Panc1 (cell line): ENCODE results near the gene FGD3. TPM values are rescaled to one million over a fixed set of nuclear protein-coding genes. Genes with fewer than 3 reads are reported as not detected.

ENCODE experiments used
- ATAC-seq: fragments of 200-7000 bp; cut with Tn5 transposase; 2 replicates; pipeline ENCODE4 v1.9.1; 2020; ENCODE audit warnings: mild to moderate bottlenecking, moderate library complexity
- BruUV-seq: library from RNA; stranded (reverse); fragments of 400-500 nt; replicated peaks from 2 replicates; lab custom pipeline; 2021; lab: Mats Ljungman, UMichigan
- CTCF ChIA-PET: fragments of 300-600 bp; sonication (Branson Sonifier 250); formaldehyde crosslinking; loops from one replicate; lab custom pipeline; 2022; ENCODE audit warnings: antibody characterized with exemption; lab: Charles Lee
- POLR2A ChIA-PET: fragments of 300-600 bp; sonication (Branson Sonifier 250); formaldehyde crosslinking; loops from one replicate; lab custom pipeline; 2022; ENCODE audit warnings: antibody characterized with exemption; lab: Charles Lee
- DNase-seq: peaks from one replicate; pipeline ENCODE4 v3.0.0-alpha.2; 2010; ENCODE audit warnings: low read depth, low spot score
- H3K27ac ChIP-seq: 2 replicates; pipeline ENCODE4 v1.5.1; 2011; ENCODE audit warnings: mild to moderate bottlenecking, low read length, inconsistent platforms
- H3K27me3 ChIP-seq: fragments of 200-500 bp; sonication (Bioruptor generic); 2 replicates; pipeline ENCODE4 v1.6.0; 2014; ENCODE audit warnings: low read length, inconsistent platforms; ENCODE audit not compliant: control insufficient read depth, insufficient read depth
- H3K36me3 ChIP-seq: fragments of 200-500 bp; sonication (Bioruptor generic); 2 replicates; pipeline ENCODE4 v1.5.1; 2014; ENCODE audit warnings: inconsistent platforms, mild to moderate bottlenecking, low read length, moderate library complexity; ENCODE audit not compliant: control insufficient read depth, insufficient read depth
- H3K4me1 ChIP-seq: 2 replicates; pipeline ENCODE4 v1.5.1; 2011; ENCODE audit warnings: inconsistent platforms, mild to moderate bottlenecking, low read length, moderate library complexity; ENCODE audit not compliant: control insufficient read depth, insufficient read depth
- H3K4me3 ChIP-seq, 2 experiments: 2 replicates each; pipeline ENCODE4 v1.5.1; 2011 to 2012; ENCODE audit warnings: low read depth in 2 of 2, low read length in 2 of 2, mild to moderate bottlenecking in 2 of 2, inconsistent platforms in 1 of 2, moderate library complexity in 1 of 2
- H3K9me3 ChIP-seq: fragments of 200-500 bp; sonication (Bioruptor generic); 2 replicates; pipeline ENCODE4 v1.5.1; 2014; ENCODE audit warnings: low read depth, mild to moderate bottlenecking, inconsistent platforms, low read length, moderate library complexity; ENCODE audit not compliant: control insufficient read depth, insufficient read depth
- CTCF ChIP-seq: fragments of 450-650 bp; IDR thresholded peaks from 2 replicates; pipeline ENCODE4 v1.5.1; 2017; ENCODE audit warnings: mild to moderate bottlenecking
- POLR2AphosphoS5 ChIP-seq: IDR thresholded peaks from 2 replicates; pipeline ENCODE4 v1.6.1; 2012; ENCODE audit warnings: mild to moderate bottlenecking, low read depth, low read length, moderate library complexity
- REST ChIP-seq, 2 experiments: IDR thresholded peaks; 2 replicates each; pipeline ENCODE4 v1.6.1; 2011 to 2012; ENCODE audit warnings: low read depth in 2 of 2, control low read depth in 1 of 2, low read length in 1 of 2, mild to moderate bottlenecking in 1 of 2, moderate library complexity in 1 of 2; ENCODE audit not compliant: insufficient read depth in 1 of 2
- SIN3A ChIP-seq: IDR thresholded peaks from 2 replicates; pipeline ENCODE4 v1.6.1; 2012; ENCODE audit warnings: low read depth, mild to moderate bottlenecking, low read length, moderate library complexity, borderline replicate concordance; ENCODE audit not compliant: insufficient read depth
- TCF7L2 ChIP-seq: IDR thresholded peaks from 2 replicates; pipeline ENCODE4 v1.6.1; 2011; ENCODE audit warnings: mild to moderate bottlenecking, low read depth, low read length, inconsistent platforms
- in situ Hi-C: cut with HindIII; loops from 2 replicates; pipeline ENCODE4 v1.10.0; 2016; ENCODE audit warnings: low sequenced_read_pairs, low pct_unique_long_range_greater_than_20kb
- intact Hi-C: fragments of 100-400 bp; cut with micrococcal nuclease; formaldehyde crosslinking; loops from one replicate; pipeline ENCODE4 v1.10.0; 2022; ENCODE audit not compliant: unreplicated experiment
- total RNA-seq: library from RNA; stranded (reverse); gene quantifications from one replicate; pipeline ENCODE4 v1.2.1, GENCODE V29; 2021; ENCODE audit not compliant: unreplicated experiment

The FGD3 gene
- total RNA-seq, 1 experiment from 2014 or later, result 0.80 TPM

GRCh38 chr9:93002700-93003099 lies 55.4 kb downstream of the FGD3 start:
- ChIA-PET POLR2A (no interaction called here), CTCF (interaction anchor here (1.3 kb wide), 1 partner anchor 107 kb away, joined by 7 read pairs; no protein-coding TSS in a partner anchor)
- ATAC-seq (no peak), DNase-seq (no peak)
- TF ChIP-seq CTCF (no peak), SIN3A (no peak), POLR2AphosphoS5 (no peak), TCF7L2 (no peak), REST (IDR thresholded peaks at IDR 0.05; ENCODE audit: insufficient read depth in 1 of 2, low read depth in 2 of 2, low read length in 1 of 2) (no peak)
- no peaks in the 10 kb centered on the region for H3K36me3 ChIP-seq
- H3K27ac ChIP-seq, result no peak overlapping the region
- H3K27me3 ChIP-seq, result no peaks in the 10 kb centered on the region
- intact Hi-C loops (loop anchor here (10.0 kb wide), 1 partner anchor 92 kb away; the partner anchor contains the start of gene CARD19), in situ Hi-C loops (no loop called here)
- peaks cover 3% of the 10 kb centered on the region for H3K4me1 ChIP-seq
- H3K9me3 ChIP-seq, result no peaks in the 10 kb centered on the region
- BruUV-seq, result no TSS peak
- H3K4me3 ChIP-seq, result no peak overlapping the region

- no TSS peak for BruUV-seq
- peak; percentile 24 for DNase-seq
- TF ChIP-seq TCF7L2 (no peak), CTCF (peak; percentile 86), SIN3A (no peak)
- intact Hi-C loops (loop anchor here (10.0 kb wide), 1 partner anchor 91 kb away; the partner anchor contains the start of gene CARD19), in situ Hi-C loops (no loop called here)
- POLR2A ChIA-PET, result no interaction called here
- CTCF ChIA-PET, result interaction anchor here (0.6 to 1.3 kb wide), 4 partner anchors 42 to 791 kb away, joined by 3 to 7 read pairs (median 4); no protein-coding TSS in a partner anchor
- Histone ChIP-seq H3K27me3 (no peaks in the 10 kb centered on the region), H3K4me3 (peak overlapping the region; percentile 50 to 68), H3K27ac (0 out of 2 replicates have a peak overlapping the region, but pooled peaks have one; percentile 44), H3K4me1 (peaks cover 3% of the 10 kb centered on the region), H3K36me3 (no peaks in the 10 kb centered on the region), H3K9me3 (no peaks in the 10 kb centered on the region)
- ATAC-seq, result peak; percentile 96
Observed at GRCh38 chr9:93003552-93004407, 56.5 kb downstream of the FGD3 start.
